LNCAP (cell line): ENCODE data around the gene RNF41.
A peak's percentile ranks its signal among the peaks of the same experiment; 100 is the strongest.

Source experiments
- TF ChIP-seq, protein P1 (sequence below): fragments of 450-650 bp; IDR thresholded peaks from 2 replicates; pipeline ENCODE4 v1.5.1; 2017; ENCODE audit warnings: mild to moderate bottlenecking

The RNF41 gene

DNA sequence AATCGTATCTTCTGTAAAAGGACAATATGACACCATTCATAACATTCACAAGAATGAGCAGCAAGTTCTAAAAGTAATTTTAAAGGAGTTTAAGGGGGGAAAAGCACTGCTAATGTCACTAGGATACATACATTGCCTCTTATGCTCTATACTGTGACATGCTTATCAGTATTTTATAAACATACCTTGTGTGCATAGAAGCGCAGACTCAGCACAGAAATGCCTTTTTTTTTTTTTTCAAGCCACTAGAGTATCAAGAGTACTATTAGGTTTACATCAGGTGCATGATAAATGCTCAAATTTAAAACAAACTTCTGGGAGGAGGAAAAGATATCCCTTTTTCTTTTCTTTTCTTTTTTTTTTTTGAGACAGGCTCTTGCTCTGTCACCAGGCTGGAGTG is 18.9 kb downstream of the RNF41 start:
- TF ChIP-seq, protein P1, sequence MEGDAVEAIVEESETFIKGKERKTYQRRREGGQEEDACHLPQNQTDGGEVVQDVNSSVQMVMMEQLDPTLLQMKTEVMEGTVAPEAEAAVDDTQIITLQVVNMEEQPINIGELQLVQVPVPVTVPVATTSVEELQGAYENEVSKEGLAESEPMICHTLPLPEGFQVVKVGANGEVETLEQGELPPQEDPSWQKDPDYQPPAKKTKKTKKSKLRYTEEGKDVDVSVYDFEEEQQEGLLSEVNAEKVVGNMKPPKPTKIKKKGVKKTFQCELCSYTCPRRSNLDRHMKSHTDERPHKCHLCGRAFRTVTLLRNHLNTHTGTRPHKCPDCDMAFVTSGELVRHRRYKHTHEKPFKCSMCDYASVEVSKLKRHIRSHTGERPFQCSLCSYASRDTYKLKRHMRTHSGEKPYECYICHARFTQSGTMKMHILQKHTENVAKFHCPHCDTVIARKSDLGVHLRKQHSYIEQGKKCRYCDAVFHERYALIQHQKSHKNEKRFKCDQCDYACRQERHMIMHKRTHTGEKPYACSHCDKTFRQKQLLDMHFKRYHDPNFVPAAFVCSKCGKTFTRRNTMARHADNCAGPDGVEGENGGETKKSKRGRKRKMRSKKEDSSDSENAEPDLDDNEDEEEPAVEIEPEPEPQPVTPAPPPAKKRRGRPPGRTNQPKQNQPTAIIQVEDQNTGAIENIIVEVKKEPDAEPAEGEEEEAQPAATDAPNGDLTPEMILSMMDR = no peak

DNA sequence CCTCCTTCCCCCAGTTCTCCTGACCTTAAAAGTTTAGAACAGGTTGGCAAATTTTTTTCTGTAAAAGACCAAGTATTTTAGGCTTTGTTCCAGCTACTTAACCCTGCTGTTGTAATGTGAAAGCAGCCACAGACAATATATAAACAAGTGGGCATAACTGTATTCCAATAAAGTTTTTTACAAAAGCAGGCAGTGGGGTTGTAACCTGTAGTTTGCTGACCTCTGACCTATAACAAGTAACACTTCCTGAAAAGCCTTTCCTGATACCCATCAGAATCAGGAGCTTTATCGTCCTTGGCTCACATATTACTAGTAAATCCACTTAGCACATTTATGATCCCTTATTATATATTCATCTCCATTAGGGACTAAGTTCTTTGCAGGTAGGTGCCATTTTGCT is 19.4 kb downstream of the RNF41 start:
- TF ChIP-seq, protein P1 = no peak

DNA sequence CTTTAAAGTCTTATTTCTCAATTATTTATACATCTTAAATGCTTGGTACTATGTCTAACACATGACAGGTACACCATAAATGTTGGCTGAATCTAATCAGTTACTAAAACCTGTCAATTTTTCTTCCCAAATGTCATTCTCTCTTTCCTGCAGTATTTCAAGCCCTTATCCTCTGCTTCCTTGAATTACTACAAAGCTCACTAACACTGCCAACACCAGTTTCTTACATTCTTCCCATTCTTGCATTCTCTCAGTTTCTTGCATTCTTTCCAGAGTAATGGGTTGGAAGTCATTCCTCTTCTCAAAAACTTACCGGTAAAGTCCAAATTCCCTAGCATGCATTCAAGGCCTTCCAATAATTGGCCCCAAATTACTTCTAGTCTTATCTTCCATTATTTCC is 22.9 kb downstream of the RNF41 start:
- TF ChIP-seq, protein P1 = no peak

DNA sequence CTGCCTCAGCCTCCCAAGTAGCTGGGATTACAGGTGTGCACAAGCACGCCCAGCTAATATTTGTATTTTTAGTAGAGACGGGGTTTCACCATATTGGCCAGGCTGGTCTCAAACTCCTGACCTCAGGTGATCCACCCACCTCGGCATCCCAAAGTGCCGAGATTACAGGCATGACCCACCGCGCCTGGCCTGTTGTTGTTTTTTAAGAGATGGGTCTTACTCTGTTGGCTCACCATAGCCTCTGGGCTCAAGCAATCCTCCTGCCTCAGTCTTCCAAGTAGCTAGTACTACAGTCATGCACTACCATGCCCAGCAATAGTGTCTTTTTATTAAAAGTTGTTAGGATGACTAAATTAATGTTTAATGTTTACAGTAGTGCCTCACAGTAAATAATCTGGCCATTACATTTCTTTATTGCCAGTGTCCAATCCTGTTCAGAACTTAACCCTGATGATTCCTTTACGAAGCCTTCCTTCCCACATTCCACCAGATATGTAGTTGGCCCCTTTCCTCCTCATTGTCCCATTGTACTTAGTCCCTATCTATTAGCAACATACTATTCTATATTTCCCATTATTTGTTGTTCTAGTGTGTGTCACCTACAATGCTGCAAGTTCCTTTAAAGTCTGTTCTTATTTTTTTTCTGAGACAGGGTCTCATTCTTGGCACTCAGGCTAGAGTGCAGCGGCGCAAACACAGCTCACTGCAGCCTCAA is 23.6 kb downstream of the RNF41 start:
- TF ChIP-seq, protein P1 = no peak

DNA sequence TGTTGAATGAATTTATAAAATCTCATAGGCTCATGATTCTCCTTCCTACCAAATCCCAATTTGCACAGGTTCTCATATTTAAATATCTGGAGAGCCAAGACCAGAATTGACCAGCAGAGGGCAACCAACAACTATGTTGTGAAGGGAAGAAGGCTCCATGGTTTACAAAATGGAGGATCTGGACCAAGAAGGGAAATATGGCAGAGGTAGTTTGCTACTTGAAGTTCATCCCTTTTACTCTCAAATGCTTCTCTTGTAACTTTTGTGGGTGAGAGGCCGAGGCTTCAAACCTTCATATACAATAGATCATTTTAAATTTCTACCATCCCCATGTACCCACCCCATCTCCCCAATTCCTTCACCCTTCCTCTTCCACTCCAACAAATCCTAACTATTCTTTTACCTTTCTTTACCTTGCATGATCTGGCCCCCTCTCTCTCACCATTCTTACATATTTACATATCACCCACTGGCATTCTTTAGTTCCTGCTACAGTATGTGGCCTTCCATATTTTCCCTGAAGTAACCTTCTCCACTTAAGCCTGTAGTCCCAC is 28.6 kb downstream of the RNF41 start:
- TF ChIP-seq, protein P1 = peak; percentile 87

DNA sequence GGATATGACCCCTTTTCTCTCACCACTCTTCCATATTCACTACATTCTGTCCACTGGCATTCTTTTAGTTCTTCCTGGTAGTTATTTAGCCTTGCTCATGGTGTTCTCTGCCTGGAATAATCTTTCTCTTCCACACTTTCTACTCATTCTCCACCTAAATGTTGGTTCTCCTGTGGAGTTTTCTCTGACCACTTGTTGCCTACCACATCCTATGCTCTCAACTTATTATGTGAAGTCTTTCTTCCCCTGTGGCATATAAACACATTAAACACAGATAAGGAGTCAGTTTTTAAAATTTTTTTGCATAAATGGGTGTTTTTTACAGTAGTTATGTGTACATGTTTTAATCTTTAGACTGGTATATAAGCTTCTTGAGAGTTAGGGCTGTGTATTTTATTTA is 29.1 kb downstream of the RNF41 start:
- TF ChIP-seq, protein P1 = no peak

DNA sequence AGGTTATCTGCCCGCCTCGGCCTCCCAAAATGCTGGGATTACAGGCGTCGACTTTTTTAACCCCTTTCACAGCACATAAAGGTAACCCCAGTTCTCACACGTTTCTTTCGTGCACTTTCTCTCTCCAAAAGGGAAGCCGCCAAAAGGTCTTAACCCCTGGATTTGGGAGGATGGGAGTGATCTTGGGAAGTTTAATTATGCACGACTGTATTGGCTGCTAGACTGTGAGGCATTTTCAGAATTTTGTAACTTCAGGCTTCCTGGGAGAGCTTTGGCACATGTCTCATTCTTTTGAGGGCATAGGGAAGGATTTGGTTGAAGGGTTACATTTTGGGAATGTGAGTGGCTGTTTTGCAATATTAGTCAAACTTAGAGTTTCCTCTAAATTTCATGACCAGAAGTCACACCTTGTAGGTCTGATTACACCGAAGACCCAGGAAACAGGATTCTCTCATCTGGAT is 31.0 kb downstream of the RNF41 start:
- TF ChIP-seq, protein P1 = no peak
